Sigmoid colon (tissue), 7 donors: ENCODE results near the gene CCDC158. TPM values are rescaled to one million over a fixed set of nuclear protein-coding genes. Genes with fewer than 3 reads are reported as not detected.

Experiments
- DNase-seq: peaks from one replicate; pipeline ENCODE4 v3.0.0-alpha.2; 2019
- H3K27ac ChIP-seq, 4 donors: fragments of 200-600 bp; sonication (generic); one replicate each; pipeline ENCODE4 v1.5.1; 2016 to 2019; ENCODE audit warnings: mild to moderate bottlenecking in 1 of 4
- H3K27me3 ChIP-seq, 3 donors: fragments of 200-600 bp; sonication (generic); one replicate each; pipeline ENCODE4 v1.5.1; 2019; ENCODE audit warnings: mild to moderate bottlenecking in 1 of 3
- H3K36me3 ChIP-seq, 4 donors: fragments of 200-600 bp; sonication (generic); one replicate each; pipeline ENCODE4 v1.5.1; 2016 to 2019
- H3K4me1 ChIP-seq, 4 donors: fragments of 200-600 bp; sonication (generic); one replicate each; pipeline ENCODE4 v1.5.1; 2017 to 2019
- H3K4me3 ChIP-seq, 4 donors: fragments of 200-600 bp; sonication (generic); one replicate each; pipeline ENCODE4 v1.5.1; 2017 to 2019; ENCODE audit warnings: mild to moderate bottlenecking in 2 of 4, moderate library complexity in 1 of 4
- H3K9me3 ChIP-seq, 4 donors: fragments of 200-600 bp in 3 of 4; sonication (generic) in 3 of 4; one replicate each; pipeline versions ENCODE4 v1.5.1 to v1.6.1; 2013 to 2019
- EP300 ChIP-seq, 4 donors: sonication (generic); formaldehyde crosslinking; IDR thresholded peaks; one replicate each; pipeline ENCODE4 v1.6.1; 2017; ENCODE audit warnings: antibody characterized with exemption in 4 of 4
- POLR2A ChIP-seq, 2 donors: fragments of 450-650 bp; IDR thresholded peaks; one replicate each; pipeline ENCODE4 v1.6.1; 2016; ENCODE audit warnings: antibody characterized with exemption in 2 of 2, mild to moderate bottlenecking in 2 of 2, moderate library complexity in 2 of 2
- POLR2AphosphoS5 ChIP-seq, 4 donors: sonication (generic); formaldehyde crosslinking; IDR thresholded peaks; one replicate each; pipeline ENCODE4 v1.6.1; 2017; ENCODE audit warnings: antibody characterized with exemption in 4 of 4
- WGBS, 2 donors: extraction: QIAGEN DNeasy Blood & Tissue Kit; methylation state at CpG; one replicate each; pipeline ENCODE4 v1.1.7; 2013; 5-methylcytosine and 5-hydroxymethylcytosine counted together
- intact Hi-C: fragments of 100-400 bp; cut with DNase I; formaldehyde crosslinking; loops from one replicate; pipeline ENCODE4 v1.15.1; 2023
- polyA plus RNA-seq, 3 donors: library from polyadenylated mRNA; stranded (reverse); fragments of 200-250 nt; gene quantifications; one replicate each; pipeline ENCODE4 v1.2.3, GENCODE V29; 2013
- total RNA-seq, 4 donors: library from RNA; depleted of rRNA; stranded (reverse); fragments of >200 nt; gene quantifications; one replicate each; pipeline ENCODE4 v1.1.0, GENCODE V29; 2016
- TF ChIP-seq, protein P1 (sequence below), 4 experiments: fragments of 450-650 bp in 3 of 4; fragments of 200-600 bp in 1 of 4; IDR thresholded peaks; one replicate each; pipeline ENCODE4 v1.5.1; 2016 to 2019; ENCODE audit warnings: antibody characterized with exemption in 4 of 4, mild to moderate bottlenecking in 3 of 4, moderate library complexity in 2 of 4
- donor health status: healthy with polysubstance abuse.
- donor health status: Bipolar disorder and iron deficiency.
- donor health status: healthy.

Gene CCDC158
- total and polyA plus RNA-seq, 7 donors, result 0.12 to 1.7 (median 0.62) TPM; not detected in 3

- no peak for DNase-seq
- peaks cover 0 to 3% (median 0%) of the 10 kb centered on the region in 4 donors for H3K9me3 ChIP-seq
- H3K4me1 ChIP-seq, result peaks cover 0 to 28% (median 9%) of the 10 kb centered on the region in 4 donors
- intact Hi-C loops, result no loop called here
- H3K27ac ChIP-seq, result peak overlapping the region in 2 of 4 donors; percentile 45 to 47
- WGBS, 2 donors, result 89 to 95% methylated on average over 1 of the region's 1 CpG
- no peaks in the 10 kb centered on the region for H3K27me3 ChIP-seq
- no peaks in the 10 kb centered on the region for H3K36me3 ChIP-seq
- no peak overlapping the region for H3K4me3 ChIP-seq
- TF ChIP-seq POLR2A (IDR thresholded peaks at IDR 0.05), result no peak
- peak in 2 of 4 donors; percentile 22 to 24 for TF ChIP-seq EP300 (IDR thresholded peaks at IDR 0.05)
- peak in 1 of 4 donors; percentile 26 for TF ChIP-seq POLR2AphosphoS5 (IDR thresholded peaks at IDR 0.05)
- TF ChIP-seq, protein P1, sequence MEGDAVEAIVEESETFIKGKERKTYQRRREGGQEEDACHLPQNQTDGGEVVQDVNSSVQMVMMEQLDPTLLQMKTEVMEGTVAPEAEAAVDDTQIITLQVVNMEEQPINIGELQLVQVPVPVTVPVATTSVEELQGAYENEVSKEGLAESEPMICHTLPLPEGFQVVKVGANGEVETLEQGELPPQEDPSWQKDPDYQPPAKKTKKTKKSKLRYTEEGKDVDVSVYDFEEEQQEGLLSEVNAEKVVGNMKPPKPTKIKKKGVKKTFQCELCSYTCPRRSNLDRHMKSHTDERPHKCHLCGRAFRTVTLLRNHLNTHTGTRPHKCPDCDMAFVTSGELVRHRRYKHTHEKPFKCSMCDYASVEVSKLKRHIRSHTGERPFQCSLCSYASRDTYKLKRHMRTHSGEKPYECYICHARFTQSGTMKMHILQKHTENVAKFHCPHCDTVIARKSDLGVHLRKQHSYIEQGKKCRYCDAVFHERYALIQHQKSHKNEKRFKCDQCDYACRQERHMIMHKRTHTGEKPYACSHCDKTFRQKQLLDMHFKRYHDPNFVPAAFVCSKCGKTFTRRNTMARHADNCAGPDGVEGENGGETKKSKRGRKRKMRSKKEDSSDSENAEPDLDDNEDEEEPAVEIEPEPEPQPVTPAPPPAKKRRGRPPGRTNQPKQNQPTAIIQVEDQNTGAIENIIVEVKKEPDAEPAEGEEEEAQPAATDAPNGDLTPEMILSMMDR (IDR thresholded peaks at IDR 0.05), result no peak
These were observed 78.8 kb downstream of the CCDC158 start for GRCh38 chr4:76342191-76342590.

DNA sequence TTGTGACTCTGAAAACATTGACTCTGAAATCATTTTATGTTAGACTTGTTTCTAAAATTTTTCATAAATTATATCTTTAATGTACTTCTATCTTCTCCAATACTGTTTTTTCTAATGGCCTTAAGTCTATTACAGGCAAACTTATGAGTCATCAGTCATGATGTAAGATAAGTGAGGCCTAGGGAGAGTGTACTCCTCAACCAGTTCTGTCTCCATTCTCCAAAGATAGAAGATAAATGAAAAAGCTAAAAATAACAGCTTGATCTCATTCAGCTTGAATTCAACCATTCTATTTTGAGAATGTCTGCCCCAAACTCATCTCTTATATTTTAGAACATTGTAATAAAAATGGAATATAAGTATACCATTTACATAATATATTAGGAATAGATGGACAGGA lies 79.9 kb downstream of the CCDC158 start:
- peak overlapping the region in 2 of 4 donors; percentile 45 to 70 for H3K27ac ChIP-seq
- DNase-seq, result no peak

GRCh38 chr4:76339364-76339763 lies 81.6 kb downstream of the CCDC158 start:
- TF ChIP-seq POLR2A (IDR thresholded peaks at IDR 0.05), result no peak
- TF ChIP-seq EP300 (IDR thresholded peaks at IDR 0.05), result no peak
- TF ChIP-seq POLR2AphosphoS5 (IDR thresholded peaks at IDR 0.05), result no peak
- TF ChIP-seq, protein P1 (IDR thresholded peaks at IDR 0.05), result no peak
- Histone ChIP-seq H3K27ac (no peak overlapping the region), H3K9me3 (no peaks in the 10 kb centered on the region), H3K4me3 (no peak overlapping the region), H3K36me3 (no peaks in the 10 kb centered on the region), H3K27me3 (no peaks in the 10 kb centered on the region), H3K4me1 (peaks cover 0 to 28% (median 9%) of the 10 kb centered on the region in 4 donors)
- WGBS, 2 donors, result 37 to 57% methylated on average over 2 of the region's 2 CpGs
- intact Hi-C loops, result no loop called here
- DNase-seq, result no peak

More for the DNA sequence above, 79.9 kb downstream of the CCDC158 start:
- intact Hi-C loops, result no loop called here
- TF ChIP-seq, protein P1 (IDR thresholded peaks at IDR 0.05), result no peak
- TF ChIP-seq EP300 (IDR thresholded peaks at IDR 0.05) (no peak), POLR2A (IDR thresholded peaks at IDR 0.05) (no peak), POLR2AphosphoS5 (IDR thresholded peaks at IDR 0.05) (no peak)
- Histone ChIP-seq H3K36me3 (no peaks in the 10 kb centered on the region), H3K4me3 (no peak overlapping the region), H3K9me3 (no peaks in the 10 kb centered on the region), H3K4me1 (peaks cover 0 to 28% (median 9%) of the 10 kb centered on the region in 4 donors), H3K27me3 (no peaks in the 10 kb centered on the region)

DNA sequence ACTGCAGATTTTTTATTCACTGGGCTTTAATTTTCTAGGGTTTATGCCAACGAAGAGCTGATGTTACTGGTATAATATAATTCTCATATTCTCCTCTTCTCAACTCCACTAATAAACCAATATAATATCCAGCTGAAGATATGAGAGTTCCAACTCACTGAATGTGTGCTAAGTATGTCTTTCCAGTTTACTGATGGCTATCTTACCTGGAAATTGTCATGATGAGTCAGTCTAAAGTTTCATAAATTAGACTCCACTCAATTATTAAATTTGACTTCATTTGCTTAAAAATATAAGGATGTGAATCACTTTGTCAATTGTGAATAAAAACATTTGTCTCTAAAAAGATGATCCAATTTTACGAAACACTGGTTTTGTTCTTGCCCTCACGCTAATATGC lies 86.1 kb downstream of the CCDC158 start:
- DNase-seq, result no peak
- H3K27me3 ChIP-seq, result no peaks in the 10 kb centered on the region
- whole genome bisulfite sequencing, 2 donors, result 75 to 81% methylated on average over 3 of the region's 3 CpGs
- intact Hi-C loops, result no loop called here
- no peak overlapping the region for H3K27ac ChIP-seq
- no peaks in the 10 kb centered on the region for H3K36me3 ChIP-seq
- TF ChIP-seq, protein P1 (IDR thresholded peaks at IDR 0.05), result no peak
- TF ChIP-seq EP300 (IDR thresholded peaks at IDR 0.05), result no peak
- no peak for TF ChIP-seq POLR2AphosphoS5 (IDR thresholded peaks at IDR 0.05)
- no peak for TF ChIP-seq POLR2A (IDR thresholded peaks at IDR 0.05)
- no peaks in the 10 kb centered on the region for H3K9me3 ChIP-seq
- peaks cover 0 to 9% (median 0%) of the 10 kb centered on the region in 4 donors for H3K4me1 ChIP-seq
- H3K4me3 ChIP-seq, result no peak overlapping the region

DNA sequence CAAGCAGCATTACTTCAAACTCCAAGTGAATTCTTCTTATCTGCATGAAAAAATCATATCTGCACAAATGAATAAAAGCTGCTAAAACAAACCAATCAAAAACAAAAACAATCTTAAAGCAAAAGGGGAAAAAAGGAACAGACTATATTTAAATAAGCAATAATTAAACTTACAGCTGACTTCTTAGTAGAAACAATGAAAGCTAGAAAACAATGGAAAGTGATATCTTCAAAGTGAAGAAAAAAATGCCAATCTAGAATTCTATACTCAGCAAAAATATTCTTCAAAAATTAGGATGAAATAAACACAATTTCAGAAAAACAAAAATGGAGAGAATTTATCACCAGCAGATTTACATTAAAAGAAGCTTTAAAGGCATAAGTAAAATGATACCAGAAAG lies 94.4 kb downstream of the CCDC158 start:
- intact Hi-C loops, result no loop called here
- no peaks in the 10 kb centered on the region for H3K36me3 ChIP-seq
- TF ChIP-seq POLR2AphosphoS5 (IDR thresholded peaks at IDR 0.05), result no peak
- TF ChIP-seq POLR2A (IDR thresholded peaks at IDR 0.05), result no peak
- no peak for TF ChIP-seq EP300 (IDR thresholded peaks at IDR 0.05)
- TF ChIP-seq, protein P1 (IDR thresholded peaks at IDR 0.05), result no peak

More for the DNA sequence above, 94.4 kb downstream of the CCDC158 start:
- no peaks in the 10 kb centered on the region for H3K27me3 ChIP-seq
- no peak for DNase-seq
- peaks cover 0 to 7% (median 3%) of the 10 kb centered on the region in 4 donors for H3K9me3 ChIP-seq
- H3K27ac ChIP-seq, result no peak overlapping the region
- H3K4me3 ChIP-seq, result no peak overlapping the region
- H3K4me1 ChIP-seq, result no peaks in the 10 kb centered on the region
